HG03108 (cell line): ENCODE measurements around the gene RPL7L1.
"Not testable (repeated sequence)": the region's sequence is repeated elsewhere in the genome, so short reads cannot be mapped to it uniquely, and the experiment has no call there.

Source experiments
- ATAC-seq: cut with Tn5 transposase; IDR thresholded peaks from one replicate; pipeline ENCODE4 v1.9.1; 2021; ENCODE audit warnings: moderate library complexity; ENCODE audit not compliant: unreplicated experiment

Gene RPL7L1

DNA sequence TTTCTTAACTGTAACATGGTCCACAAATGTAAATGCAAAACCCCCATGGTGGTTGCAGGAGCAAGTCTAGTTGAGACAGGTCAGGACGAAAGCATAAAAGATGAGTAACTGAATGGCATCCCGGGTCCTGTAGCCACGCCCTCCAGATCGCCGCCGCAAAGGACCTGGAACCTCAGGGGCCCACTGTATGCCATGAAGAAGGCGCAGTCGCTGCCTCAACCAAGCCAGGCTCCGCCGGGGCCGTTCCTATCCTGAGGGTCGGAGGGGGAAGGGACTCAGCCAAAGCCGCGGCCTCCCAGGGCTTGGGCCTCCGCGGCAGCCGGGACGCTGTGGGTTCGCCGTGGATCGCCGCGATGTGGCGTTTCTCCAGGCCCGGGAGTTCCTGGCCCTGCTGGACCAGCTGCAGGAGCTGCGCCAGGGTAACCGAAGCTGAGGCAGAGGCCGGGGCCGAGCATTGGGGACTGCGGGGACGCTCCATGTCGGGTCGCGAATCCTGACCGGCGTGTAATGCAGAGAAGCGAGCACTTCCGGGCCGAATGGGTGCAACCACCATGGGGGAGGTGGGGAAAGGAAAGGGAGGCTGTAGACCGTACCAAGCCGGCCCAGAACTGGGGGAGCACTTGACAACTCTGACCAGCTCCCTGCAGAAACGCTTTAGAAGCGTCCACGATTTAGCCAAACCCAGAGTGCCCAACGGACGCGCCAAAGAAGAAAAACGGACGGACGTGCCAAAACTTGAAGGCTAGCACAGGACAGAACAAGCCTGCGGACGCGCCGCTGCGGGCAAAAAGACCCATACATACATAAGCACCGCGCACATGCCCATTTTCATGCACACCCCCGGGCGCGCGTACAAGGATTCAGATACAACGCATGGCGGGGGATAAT, 11.1 kb downstream of the RPL7L1 start:
- peak; percentile 92 for ATAC-seq

DNA sequence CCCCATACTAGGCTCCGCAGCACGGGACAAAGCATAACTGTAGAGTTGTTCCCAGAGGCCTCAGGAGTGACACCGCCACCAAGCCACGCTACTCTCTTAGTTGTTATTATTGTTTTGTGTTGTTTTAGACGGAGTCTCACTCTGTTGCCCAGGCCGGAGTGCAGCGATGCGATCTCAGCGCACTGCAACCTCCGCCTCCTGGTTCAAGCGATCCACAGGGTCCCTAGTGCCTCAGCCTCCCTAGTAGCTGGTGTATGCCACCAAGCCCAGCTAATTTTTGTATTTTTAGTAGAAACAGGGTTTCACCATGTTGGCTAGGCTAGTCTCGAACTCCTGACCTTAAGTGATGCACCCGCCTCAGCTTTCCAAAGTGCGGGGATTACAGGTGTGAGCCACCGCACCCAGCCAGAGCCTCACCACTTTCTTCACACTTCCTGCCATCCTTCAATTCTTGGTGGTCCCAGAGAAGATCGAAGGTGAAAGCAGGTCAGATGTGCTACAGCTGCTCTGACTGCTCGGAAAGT, 11.8 kb downstream of the RPL7L1 start:
- ATAC-seq, result no peak

DNA sequence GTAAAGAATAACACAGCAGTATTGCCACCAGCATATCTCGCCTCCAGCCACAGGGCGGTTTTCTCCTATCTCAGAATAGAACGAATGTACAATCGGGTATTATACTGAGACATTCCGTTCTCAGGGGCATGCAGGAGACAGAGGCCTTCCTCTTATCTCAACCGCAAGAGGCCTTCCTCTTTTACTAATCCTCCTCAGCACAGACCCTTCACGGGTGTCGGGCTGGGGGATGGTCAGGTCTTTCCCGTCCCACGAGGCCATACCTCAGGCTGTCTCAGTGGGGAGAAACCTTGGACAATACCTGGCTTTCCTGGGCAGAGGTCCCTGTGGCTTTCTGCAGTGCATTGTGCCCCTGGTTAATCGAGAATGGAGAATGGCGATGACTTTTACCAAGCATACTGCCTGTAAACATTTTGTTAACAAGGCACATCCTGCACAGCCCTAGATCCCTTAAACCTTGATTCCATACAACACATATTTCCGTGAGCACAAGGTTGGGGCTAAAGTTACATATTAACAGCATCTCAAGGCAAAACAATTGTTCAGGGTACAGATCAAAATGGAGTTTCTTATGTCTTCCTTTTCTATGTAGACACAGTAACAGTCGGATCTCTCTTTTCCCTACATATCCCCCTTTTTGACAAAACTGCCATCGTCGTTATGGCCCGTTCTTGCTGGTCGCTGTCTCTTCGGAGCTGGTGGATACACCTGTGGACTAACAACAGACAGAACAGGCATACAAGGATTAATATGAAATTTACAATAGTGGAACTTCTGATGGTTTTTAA, 14.8 kb downstream of the RPL7L1 start:
- not testable (repeated sequence) for ATAC-seq

DNA sequence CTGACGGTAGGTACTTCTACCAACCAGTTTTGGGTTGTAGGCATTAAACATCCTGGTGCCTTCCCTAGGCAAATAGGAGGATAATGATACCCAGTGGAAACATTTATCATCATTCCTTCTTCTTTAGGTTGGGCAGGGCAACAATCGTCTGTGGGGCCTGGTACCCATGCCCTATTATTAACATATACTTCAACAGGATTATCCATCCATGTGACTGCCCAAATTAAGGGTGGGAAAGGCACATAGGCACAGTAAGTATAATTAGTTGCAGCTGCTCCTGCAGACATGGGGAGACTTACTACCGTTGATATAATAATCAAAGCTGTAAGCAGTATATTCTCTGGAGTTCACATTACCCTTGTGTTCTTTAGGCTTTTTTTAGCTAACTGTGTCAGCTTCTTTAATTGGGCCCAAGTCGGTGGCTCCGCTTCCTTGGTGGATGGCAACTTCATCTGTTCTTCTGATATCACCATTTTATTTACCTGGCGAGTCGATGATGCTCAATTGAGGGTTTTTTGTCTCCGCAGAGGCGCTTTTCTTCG, 16.8 kb downstream of the RPL7L1 start:
- no peak for ATAC-seq

DNA sequence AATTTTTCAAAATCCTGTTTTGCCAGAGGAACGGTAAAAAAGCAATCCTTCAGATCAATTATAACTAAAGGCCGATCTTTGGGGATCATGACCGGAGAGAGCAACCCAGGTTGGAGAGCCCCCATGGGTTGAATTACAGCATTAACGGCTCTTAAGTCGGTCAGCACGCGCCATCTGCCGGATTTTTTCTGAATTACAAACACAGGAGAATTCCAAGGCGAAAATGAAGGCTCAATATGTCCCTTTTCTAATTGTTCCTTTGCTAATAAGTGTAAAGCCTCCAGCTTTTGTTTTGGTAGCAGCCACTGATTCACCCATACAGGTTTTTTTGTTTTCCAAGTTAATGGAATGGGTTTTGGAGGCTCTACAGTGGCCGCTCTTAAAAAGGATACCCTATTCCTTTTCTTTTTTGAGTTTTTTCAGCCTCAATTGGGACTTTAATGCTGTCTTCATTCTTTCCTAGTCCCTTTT, 19.5 kb downstream of the RPL7L1 start:
- ATAC-seq, result no peak

DNA sequence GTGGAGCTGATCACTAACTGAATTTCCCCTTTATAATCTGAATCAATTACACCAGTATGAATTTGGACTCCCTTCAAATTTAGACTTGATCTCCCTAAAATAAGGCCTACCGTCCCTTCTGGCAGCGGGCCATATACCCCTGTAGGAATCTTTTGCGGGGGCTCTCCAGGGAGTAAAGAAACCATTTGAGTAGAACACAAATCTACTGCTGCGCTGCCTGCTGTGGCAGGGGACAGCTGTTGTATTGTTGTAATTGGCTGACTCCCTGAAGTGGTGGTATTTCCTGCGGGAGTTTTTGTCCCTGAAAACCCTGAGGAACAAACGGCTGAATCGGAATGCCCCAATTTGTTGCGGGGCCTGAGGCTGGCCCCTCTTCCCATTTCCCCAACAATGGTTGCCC, 20.5 kb downstream of the RPL7L1 start:
- no peak for ATAC-seq

DNA sequence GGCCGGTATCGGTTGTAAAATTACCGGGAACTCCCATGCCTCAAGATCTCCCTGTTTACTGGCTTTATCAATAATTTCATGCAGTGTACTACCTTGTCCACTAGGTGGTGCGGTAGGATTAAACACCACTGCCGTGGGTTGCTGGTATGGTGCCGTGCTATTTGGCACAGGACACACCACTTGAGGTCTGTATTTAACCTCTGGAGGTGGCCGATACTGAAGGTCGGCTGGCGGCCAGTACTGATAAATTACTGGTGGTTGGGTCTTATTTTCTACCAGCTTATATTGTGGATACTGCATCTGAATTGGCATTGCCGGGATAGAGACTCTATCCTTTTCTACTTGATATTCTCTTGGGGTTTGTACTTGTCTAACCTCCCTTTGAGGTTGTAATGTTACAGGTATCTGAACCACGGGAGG, 22.1 kb downstream of the RPL7L1 start:
- peak; percentile 81 for ATAC-seq

DNA sequence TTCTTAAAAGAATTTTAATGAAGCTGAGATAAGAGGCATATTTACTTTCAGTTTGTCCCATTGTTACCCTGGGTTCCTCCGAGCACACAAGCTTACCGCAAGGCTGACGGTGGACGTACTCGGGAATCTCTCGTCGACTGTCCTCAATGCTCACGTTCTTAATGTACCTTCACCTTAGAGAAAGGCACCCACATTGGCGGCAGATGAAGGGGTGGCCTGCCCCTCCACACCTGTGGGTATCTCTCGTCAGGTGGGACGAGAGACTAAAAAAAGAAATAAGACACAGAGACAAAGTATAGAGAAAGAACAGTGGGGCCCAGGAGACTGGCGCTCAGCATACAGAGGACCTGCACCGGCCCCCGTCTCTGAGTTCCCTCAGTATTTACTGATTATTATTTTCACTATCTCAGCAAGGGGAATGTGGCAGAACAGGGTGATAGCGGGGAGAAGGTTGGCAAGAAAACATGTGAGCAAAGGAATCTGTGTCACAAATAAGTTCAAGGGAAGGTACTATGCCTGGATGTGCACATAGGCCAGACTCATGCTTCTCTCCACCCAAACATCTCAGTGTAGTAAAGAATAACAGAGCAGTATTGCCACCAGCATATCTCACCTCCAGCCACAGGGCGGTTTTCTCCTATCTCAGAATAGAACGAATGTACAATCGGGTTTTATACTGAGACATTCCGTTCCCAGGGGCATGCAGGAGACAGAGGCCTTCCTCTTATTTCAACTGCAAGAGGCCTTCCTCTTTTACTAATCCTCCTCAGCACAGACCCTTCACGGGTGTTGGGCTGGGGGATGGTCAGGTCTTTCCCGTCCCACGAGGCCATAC, 23.2 kb downstream of the RPL7L1 start:
- ATAC-seq, result not testable (repeated sequence)

DNA sequence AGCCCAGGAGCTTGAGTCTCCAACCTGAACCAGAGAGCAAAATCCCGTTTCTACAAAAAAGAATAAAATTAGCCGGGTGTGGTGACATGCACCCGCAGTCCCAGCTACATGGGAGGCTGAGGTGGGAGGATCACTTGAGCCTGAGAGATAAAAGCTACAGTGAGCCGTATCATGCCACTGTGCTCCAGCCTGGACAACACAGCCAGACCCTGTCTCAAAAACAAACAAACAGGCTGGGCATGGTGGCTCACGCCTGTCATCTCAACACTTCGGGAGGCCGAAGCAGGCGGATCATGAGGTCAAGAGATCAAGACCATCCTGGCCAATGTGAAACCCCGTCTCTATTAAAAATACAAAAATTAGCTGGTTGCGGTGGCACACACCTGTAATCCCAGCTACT, 25.1 kb downstream of the RPL7L1 start:
- ATAC-seq, result no peak

DNA sequence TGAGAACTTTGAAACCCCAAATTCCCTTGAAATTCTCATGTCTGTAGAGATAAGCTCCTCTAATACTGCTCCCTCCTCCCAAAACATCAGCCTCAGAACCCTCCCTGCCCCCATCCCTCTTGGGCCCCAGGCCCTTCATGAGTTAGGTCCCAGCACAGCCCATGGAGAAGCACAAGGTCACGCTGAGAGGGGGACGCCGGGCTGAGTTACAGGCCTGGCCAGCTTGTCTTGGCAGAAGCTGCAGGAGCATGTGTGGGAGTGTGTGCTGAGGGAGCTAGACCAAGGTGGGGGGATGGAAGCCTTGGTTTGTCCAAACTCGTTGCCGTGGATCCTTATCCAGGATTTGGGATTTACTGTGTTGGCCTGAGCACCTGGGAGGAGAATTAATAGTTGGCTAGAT, 27.9 kb downstream of the RPL7L1 start:
- no peak for ATAC-seq

DNA sequence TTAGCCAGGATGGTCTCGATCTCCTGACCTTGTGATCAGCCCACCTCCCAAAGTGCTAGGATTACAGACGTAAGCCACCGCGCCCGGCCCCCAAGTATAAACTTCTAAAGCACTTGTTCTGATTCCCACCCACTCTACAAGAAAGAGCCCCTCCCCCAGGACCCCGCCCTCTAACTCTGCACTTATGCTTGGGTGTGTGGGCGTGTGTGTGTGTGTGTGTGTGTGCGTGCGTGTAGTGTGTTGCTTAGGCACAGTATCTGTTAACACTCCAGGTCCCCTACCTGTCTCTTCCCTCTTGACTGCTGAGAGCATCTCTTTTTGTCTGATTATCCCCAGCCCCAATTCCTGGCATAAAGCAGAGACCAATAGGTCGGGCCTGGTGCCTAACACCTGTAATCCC, 30.4 kb downstream of the RPL7L1 start:
- no peak for ATAC-seq

DNA sequence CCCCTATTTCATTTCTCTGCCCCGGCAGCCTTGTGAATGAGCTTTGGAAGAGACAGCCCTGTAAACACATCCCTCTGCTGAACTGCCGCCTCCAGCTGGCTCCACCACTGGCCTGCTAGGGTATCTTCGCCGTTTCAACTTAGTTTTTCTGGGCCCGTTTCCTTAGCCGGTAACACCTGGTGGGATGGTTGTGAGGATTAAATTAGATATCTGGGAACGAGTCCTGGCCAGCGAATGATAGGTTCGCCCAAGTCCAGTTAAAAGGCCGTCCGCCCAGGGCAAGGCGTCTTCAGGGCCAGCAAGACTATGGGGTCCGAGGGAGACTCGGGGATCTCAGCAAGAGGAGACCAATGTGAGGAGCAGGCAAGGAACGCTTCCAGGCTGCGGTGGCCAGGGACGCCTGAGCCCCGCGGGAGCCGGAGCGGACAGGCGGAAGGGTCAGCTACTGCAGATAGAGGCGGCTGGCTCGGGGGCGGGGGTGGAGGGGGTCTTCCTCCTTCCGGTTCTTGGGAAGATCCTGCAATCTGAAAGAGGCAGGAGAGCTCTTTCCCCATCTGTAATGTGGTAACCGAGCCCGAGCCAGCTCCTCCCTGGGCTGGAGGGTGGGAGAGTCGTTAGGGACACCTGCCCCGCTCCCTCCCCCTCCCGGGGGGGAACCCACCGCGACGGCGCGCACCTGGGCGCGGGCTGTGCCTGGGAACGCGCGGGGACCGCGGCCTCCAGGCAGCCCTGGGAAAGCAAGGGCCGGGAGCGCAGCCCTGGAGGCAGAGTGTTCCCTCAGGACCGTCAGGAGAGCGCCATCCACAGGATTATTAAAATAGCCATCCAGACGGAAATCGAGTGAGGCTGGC, 32.0 kb downstream of the RPL7L1 start:
- no peak for ATAC-seq

DNA sequence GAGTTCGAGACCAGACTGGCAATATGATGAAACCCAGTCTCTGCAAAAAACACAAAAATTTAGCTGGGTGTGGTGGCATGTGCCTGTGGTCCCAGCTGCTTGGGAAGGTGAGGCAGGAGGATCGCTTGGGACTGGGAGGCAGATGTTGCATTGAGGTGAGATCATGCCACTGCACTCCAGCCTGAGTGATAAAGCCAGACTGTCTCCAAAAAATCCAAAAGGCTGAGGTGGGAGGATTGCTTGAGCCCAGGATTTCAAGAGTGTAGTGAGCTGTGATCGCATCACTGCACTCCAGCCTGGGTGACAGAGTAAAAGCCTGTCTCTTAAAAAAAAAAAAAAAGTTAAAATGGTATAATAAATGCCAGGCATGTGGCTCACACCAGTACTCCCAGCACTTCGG, 35.1 kb downstream of the RPL7L1 start:
- ATAC-seq, result no peak

DNA sequence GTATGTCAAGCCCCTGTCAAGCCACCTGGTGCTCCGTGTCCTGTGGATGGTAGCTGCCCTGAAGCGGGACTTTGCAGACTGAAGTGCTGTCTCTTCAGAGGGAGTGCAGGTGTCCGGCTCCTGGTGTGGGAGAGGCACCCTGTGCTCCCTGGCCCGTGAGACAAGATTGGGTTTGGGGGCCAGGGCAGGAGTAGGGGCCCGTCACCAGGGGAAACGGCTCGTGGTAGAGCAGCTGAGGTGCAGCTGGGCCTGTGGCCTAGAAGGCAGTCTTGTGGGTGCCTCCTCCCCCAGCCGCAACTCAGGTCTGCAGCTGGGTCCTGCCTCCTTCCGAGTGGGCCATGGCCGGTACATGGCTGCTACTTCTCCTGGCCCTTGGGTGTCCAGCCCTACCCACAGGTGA, 36.3 kb downstream of the RPL7L1 start, which contains the start of gene PTCRA:
Gene PTCRA, plus strand, starts transcription at position 322 of the 400 bp plus-strand sequence. Its CDS starts 17 bp downstream, at position 339.
- ATAC-seq, result no peak

DNA sequence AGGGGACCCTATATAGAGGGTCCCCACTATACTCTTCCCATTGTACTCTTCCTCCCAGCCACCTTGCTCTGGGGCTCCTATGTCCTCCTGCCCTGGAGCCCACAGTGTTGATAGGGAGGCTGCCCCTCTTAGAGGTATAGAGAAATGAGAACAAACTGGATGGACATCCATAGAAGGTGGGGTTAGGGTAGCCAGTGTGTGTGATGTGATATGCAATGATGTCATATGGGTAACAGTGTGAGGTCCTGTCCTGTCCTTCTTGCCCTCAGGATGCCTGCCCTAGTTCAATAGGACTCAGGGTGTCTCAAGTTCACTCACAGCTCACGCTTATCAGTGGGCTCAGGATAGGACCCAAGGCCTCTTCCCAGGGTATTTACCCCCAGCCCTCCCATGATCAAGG, 36.9 kb downstream of the RPL7L1 start:
- no peak for ATAC-seq

DNA sequence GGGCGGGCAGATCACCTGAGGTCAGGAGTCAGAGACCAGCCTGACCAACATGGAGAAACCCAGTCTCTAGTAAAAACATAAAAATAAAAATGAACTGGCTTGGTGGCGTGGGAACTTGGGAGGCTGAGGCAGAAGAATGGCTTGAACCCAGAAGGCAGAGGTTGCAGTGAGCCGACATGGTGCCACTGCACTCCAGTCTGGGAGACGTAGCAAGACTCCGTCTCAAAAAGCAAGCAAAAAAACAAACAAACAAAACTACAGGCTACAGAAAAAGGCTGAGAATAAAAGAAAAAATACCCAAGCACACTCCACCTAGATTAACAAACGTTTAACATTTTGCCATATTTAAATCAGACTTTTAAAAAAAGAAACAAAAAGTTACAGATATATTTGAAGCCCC, 42.4 kb downstream of the RPL7L1 start:
- ATAC-seq, result no peak

DNA sequence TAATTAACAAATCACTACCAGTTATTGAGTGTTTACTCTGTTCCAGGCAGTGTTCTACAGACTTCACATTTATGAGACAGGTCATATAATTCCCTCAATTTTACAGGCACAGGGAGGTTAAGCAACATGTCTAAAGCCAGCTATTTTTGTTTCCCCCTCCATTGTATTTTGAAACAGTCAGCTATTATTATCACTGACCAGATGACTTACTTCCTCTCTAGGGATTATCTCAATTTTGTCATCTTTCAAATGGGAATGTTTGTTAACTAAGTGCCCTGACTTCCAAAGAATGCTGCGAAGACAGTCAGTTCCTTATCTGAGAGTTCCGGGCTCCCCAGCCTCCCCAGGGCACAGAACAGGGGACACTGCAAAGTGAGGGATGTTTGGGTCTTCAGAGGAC, 44.2 kb downstream of the RPL7L1 start:
- ATAC-seq, result no peak

DNA sequence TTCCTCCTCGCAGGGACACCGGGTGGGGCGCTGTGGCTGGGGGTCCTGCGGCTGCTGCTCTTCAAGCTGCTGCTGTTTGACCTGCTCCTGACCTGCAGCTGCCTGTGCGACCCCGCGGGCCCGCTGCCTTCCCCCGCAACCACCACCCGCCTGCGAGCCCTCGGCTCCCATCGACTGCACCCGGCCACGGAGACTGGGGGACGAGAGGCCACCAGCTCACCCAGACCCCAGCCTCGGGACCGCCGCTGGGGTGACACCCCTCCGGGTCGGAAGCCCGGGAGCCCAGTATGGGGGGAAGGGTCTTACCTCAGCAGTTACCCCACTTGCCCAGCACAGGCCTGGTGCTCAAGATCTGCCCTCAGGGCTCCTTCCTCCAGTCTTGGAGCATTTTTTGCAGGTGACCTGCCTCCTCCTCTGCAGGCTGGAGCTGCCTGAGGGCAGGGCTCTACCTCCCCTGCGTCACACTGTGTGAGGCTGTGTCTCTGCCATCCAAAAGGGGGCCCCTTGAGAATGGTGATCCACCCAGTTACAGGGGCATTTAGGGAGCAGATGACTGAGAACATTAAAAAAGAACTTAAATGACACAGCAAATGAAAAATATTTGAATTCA, 45.9 kb downstream of the RPL7L1 start:
- ATAC-seq, result no peak
